IPS DF 6.9 (cell line): ENCODE results near the gene CDKL5.

Source experiments
- DNase-seq: peaks from one replicate; pipeline ENCODE4 v3.0.0-alpha.2; 2013; ENCODE audit warnings: low read depth, low spot score
- H3K27ac ChIP-seq: one replicate; pipeline ENCODE4 v1.5.1; 2013; ENCODE audit warnings: low read length, control low read depth
- H3K27me3 ChIP-seq: 2 replicates; pipeline ENCODE4 v1.6.1; 2013; ENCODE audit warnings: mild to moderate bottlenecking, low read length; ENCODE audit not compliant: control insufficient read depth, insufficient read depth
- H3K36me3 ChIP-seq: 2 replicates; pipeline ENCODE4 v1.6.1; 2013; ENCODE audit warnings: low read length; ENCODE audit not compliant: control insufficient read depth, insufficient read depth
- H3K4me1 ChIP-seq: 2 replicates; pipeline ENCODE4 v1.6.1; 2013; ENCODE audit warnings: low read length; ENCODE audit not compliant: control insufficient read depth, insufficient read depth
- H3K4me3 ChIP-seq: 2 replicates; pipeline ENCODE4 v1.5.1; 2013; ENCODE audit warnings: mild to moderate bottlenecking, low read length
- H3K9me3 ChIP-seq: 2 replicates; pipeline ENCODE4 v1.6.1; 2013; ENCODE audit warnings: low read length, inconsistent platforms; ENCODE audit not compliant: control insufficient read depth, insufficient read depth
- WGBS: extraction: QIAGEN DNeasy Blood & Tissue Kit; methylation state at CpG from one replicate; pipeline ENCODE4 v1.1.7; 2013; ENCODE audit warnings: mixed read lengths, missing lambda C conversion rate; ENCODE audit not compliant: insufficient read length, insufficient coverage; 5-methylcytosine and 5-hydroxymethylcytosine counted together

The CDKL5 gene

GRCh38 chrX:18455384-18455783 lies 30.0 kb downstream of the CDKL5 start:
- WGBS, result no CpG with 5 or more reads among the region's 2 CpGs
- H3K4me1 ChIP-seq, result no peaks in the 10 kb centered on the region
- H3K36me3 ChIP-seq, result no peaks in the 10 kb centered on the region
- H3K9me3 ChIP-seq, result no peaks in the 10 kb centered on the region
- H3K4me3 ChIP-seq, result no peak overlapping the region
- no peak overlapping the region for H3K27ac ChIP-seq
- DNase-seq, result no peak
- H3K27me3 ChIP-seq, result no peaks in the 10 kb centered on the region

GRCh38 chrX:18457000-18457399 lies 31.6 kb downstream of the CDKL5 start:
- H3K27ac ChIP-seq, result no peak overlapping the region
- H3K36me3 ChIP-seq, result no peaks in the 10 kb centered on the region
- H3K9me3 ChIP-seq, result no peaks in the 10 kb centered on the region
- no peak overlapping the region for H3K4me3 ChIP-seq
- no peaks in the 10 kb centered on the region for H3K27me3 ChIP-seq
- no peaks in the 10 kb centered on the region for H3K4me1 ChIP-seq
- no CpG with 5 or more reads among the region's 2 CpGs for WGBS
- DNase-seq, result no peak

- no CpG with 5 or more reads among the region's 1 CpG for WGBS
- Histone ChIP-seq H3K9me3 (no peaks in the 10 kb centered on the region), H3K4me1 (no peaks in the 10 kb centered on the region), H3K36me3 (no peaks in the 10 kb centered on the region), H3K27me3 (no peaks in the 10 kb centered on the region), H3K27ac (no peak overlapping the region), H3K4me3 (no peak overlapping the region)
- no peak for DNase-seq
Measured at GRCh38 chrX:18461431-18461830, 36.0 kb downstream of the CDKL5 start.

GRCh38 chrX:18464499-18464898 lies 39.1 kb downstream of the CDKL5 start:
- Histone ChIP-seq H3K27ac (no peak overlapping the region), H3K27me3 (no peaks in the 10 kb centered on the region), H3K4me3 (no peak overlapping the region), H3K9me3 (no peaks in the 10 kb centered on the region), H3K4me1 (no peaks in the 10 kb centered on the region), H3K36me3 (no peaks in the 10 kb centered on the region)
- DNase-seq, result no peak

GRCh38 chrX:18465051-18465450 lies 39.6 kb downstream of the CDKL5 start:
- H3K27ac ChIP-seq, result no peak overlapping the region
- no peak for DNase-seq
- WGBS, result no CpG with 5 or more reads among the region's 4 CpGs
- no peaks in the 10 kb centered on the region for H3K36me3 ChIP-seq
- H3K27me3 ChIP-seq, result no peaks in the 10 kb centered on the region
- H3K4me3 ChIP-seq, result no peak overlapping the region
- no peaks in the 10 kb centered on the region for H3K4me1 ChIP-seq
- H3K9me3 ChIP-seq, result no peaks in the 10 kb centered on the region

GRCh38 chrX:18468599-18468998 lies 43.2 kb downstream of the CDKL5 start:
- H3K9me3 ChIP-seq, result no peaks in the 10 kb centered on the region
- H3K27me3 ChIP-seq, result no peaks in the 10 kb centered on the region
- no peak overlapping the region for H3K4me3 ChIP-seq
- no peaks in the 10 kb centered on the region for H3K36me3 ChIP-seq
- no peaks in the 10 kb centered on the region for H3K4me1 ChIP-seq
- no peak overlapping the region for H3K27ac ChIP-seq
- DNase-seq, result no peak
- no CpG with 5 or more reads among the region's 4 CpGs for WGBS

- H3K36me3 ChIP-seq, result no peaks in the 10 kb centered on the region
- no CpG with 5 or more reads among the region's 2 CpGs for WGBS
Measured at GRCh38 chrX:18471296-18471695, 45.9 kb downstream of the CDKL5 start.

GRCh38 chrX:18490806-18491555 lies 65.6 kb downstream of the CDKL5 start:
- no peak overlapping the region for H3K27ac ChIP-seq
- no peaks in the 10 kb centered on the region for H3K27me3 ChIP-seq
- no peaks in the 10 kb centered on the region for H3K9me3 ChIP-seq
- no CpG with 5 or more reads among the region's 5 CpGs for WGBS
- H3K4me3 ChIP-seq, result no peak overlapping the region
- no peaks in the 10 kb centered on the region for H3K36me3 ChIP-seq
- no peak for DNase-seq
- no peaks in the 10 kb centered on the region for H3K4me1 ChIP-seq

More at GRCh38 chrX:18471296-18471695, 45.9 kb downstream of the CDKL5 start:
- Histone ChIP-seq H3K27me3 (no peaks in the 10 kb centered on the region), H3K4me1 (no peaks in the 10 kb centered on the region), H3K9me3 (no peaks in the 10 kb centered on the region), H3K27ac (no peak overlapping the region), H3K4me3 (no peak overlapping the region)
- DNase-seq, result no peak

- Histone ChIP-seq H3K27me3 (no peaks in the 10 kb centered on the region), H3K27ac (no peak overlapping the region), H3K4me3 (no peak overlapping the region), H3K36me3 (no peaks in the 10 kb centered on the region), H3K4me1 (no peaks in the 10 kb centered on the region), H3K9me3 (no peaks in the 10 kb centered on the region)
- no CpG with 5 or more reads among the region's 4 CpGs for WGBS
- DNase-seq, result no peak
Measured at GRCh38 chrX:18491587-18492340, 66.4 kb downstream of the CDKL5 start.

GRCh38 chrX:18534949-18535348 lies 109.5 kb downstream of the CDKL5 start:
- WGBS, result no CpG with 5 or more reads among the region's 2 CpGs
- H3K9me3 ChIP-seq, result no peaks in the 10 kb centered on the region

GRCh38 chrX:18537068-18537467 lies 111.7 kb downstream of the CDKL5 start:
- Histone ChIP-seq H3K9me3 (no peaks in the 10 kb centered on the region), H3K36me3 (no peaks in the 10 kb centered on the region), H3K4me1 (no peaks in the 10 kb centered on the region), H3K27ac (no peak overlapping the region), H3K4me3 (no peak overlapping the region), H3K27me3 (no peaks in the 10 kb centered on the region)
- no CpG with 5 or more reads among the region's 2 CpGs for WGBS
- no peak for DNase-seq

More at GRCh38 chrX:18534949-18535348, 109.5 kb downstream of the CDKL5 start:
- Histone ChIP-seq H3K27me3 (no peaks in the 10 kb centered on the region), H3K4me1 (no peaks in the 10 kb centered on the region), H3K4me3 (no peak overlapping the region), H3K27ac (no peak overlapping the region), H3K36me3 (no peaks in the 10 kb centered on the region)
- DNase-seq, result no peak
